GM18861 (cell line): ENCODE measurements around the gene ANKRD28.
"Not testable (repeated sequence)": the region's sequence is repeated elsewhere in the genome, so short reads cannot be mapped to it uniquely, and the experiment has no call there.

Experiments
- ATAC-seq: cut with Tn5 transposase; IDR thresholded peaks from one replicate; pipeline ENCODE4 v1.9.1; 2021; ENCODE audit not compliant: unreplicated experiment

The ANKRD28 gene

DNA sequence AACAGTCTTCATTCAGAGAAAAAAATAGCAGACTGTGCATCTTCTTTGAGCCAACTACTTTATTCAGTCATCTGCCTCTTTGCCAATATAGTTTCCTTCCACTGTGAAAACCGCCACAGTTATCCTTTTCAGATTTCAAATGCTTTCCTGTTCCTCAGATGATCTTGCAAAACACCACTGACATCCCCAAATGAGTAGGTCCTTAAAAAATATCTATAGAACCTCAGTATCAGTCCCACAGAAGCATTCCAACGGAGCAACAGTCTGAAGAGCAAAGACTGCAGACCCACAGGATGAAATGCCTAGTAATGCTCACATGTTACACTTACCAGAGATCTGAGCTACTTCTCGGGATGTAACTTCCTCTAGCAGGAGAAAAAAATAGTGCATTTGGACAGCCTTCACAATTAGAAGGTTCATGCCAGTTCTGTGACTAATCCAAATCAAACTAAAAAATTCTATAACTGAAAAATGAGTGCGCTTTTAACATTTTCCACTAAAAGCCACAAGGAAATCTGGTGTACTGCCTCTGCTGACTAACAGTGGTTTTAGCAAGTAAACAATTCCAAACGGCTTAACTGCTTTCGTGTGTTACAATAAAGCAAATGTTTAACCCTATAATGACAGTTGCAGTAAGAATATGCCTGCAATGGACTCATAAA, at the start of gene ANKRD28:
Gene ANKRD28, minus strand, starts transcription at position 338 of the 662 bp plus-strand sequence. CDS start 1,458 bp downstream, outside the sequence.
- ATAC-seq: peak; percentile 26

DNA sequence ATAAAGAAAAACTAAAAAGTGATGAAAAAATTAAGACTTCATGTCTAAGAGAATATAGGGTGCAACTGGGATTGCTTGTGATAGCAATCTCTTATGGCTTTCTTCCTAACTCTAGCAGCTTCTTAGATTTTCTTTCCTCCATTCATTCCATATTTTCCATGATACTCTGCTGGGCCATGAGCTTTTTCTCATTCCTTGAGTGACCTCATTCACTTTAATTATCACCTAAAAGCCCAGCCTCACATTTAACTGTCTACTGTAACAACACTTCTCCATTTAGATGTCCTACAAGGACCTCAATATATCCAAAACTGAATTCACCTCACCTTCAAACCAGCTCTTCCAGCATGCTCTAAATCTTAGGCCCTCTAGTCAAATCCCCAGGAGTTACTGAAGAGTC, 49.5 kb upstream of the ANKRD28 start:
- ATAC-seq: no peak

DNA sequence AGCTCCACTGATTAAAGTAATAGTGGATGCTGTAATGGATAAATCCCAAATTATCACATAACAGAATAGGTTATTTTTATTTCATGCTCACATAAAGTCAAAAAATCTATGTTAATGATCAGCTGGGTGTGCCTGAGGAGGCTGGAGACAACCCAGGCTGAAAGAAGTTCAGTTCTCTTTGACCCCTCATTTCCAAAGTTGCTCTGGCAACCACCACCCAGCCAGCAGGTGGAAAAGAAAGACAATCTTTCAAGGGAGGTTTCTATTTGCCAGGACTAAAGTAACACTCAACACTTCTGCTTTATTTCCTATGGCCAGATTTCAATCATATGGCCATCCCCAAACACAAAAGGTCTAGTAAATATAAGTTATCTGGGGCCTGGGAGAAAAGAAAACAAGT, 48.8 kb upstream of the ANKRD28 start:
- no peak for ATAC-seq

DNA sequence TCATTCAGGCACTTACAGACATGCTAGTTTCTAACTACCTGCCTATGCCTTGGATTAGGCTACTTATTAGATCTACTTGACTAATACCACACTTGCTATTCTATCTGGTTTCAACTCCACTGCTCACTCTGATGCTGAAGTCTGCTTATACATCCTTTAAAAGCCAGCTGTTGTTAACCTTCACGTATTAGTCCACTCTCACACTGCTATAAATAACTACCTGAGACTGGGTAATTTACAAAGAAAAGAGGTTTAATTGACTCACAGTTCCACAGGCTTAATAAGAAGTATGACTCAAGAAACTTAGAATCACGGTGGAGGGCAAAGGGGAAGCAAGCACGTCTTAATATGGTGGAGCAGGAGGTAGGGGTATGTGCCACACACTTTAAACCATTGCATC, 47.7 kb upstream of the ANKRD28 start:
- ATAC-seq: peak; percentile 63

DNA sequence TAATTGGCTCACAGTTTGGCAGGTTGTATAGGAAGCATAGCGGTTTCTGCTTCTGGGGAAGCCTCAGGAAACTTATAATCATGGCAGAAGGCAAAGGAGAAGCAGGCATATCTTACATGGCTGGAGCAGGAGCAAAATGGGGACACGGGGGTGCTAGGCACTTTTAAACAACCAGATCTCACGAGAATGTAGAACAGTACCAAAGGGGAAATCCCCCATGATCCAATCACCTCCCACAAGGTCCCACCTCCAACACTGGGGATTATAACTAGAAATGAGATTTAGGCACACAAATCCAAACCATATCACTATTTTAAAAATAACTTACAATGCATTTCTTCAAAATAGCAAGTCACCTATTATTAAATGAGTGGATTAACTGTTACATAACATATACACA, 47.1 kb upstream of the ANKRD28 start:
- ATAC-seq: no peak

DNA sequence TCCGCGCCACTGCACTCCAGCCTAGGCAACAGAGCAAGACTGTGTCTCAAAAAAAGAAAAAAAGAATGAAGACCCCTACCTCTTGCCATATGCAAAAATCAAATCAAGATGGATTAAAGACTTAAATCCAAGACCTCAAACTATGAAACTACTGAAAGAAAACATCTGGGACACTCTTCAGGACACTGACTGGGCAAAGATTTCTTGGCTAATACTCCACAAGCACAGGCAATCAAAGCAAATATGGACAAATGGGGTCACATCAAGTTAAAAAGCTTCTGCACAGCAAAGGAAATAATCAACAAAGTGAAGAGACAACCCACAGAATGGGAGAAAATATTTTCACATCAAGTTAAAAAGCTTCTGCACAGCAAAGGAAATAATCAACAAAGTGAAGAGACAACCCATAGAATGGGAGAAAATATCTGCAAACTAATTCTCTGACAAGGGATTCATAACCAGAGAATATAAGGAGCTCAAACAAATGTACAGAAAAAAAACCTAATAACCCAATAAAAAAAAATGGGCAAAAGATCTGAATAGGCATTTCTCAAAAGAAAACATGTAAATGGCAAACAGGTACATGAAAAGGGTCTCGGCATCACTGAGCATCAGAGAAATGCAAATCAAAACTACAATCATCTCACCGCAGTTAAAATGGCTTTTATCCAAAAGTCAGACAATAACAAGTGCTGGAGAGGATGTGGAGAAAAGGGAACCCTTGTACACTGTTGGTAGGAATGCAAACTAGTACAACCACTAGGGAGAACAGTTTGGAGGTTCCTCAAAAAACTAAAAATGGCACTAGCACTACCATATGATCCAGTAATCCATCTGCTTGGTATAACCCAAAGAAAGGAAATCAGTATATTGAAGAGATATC, 43.6 kb upstream of the ANKRD28 start:
- not testable (repeated sequence) for ATAC-seq

DNA sequence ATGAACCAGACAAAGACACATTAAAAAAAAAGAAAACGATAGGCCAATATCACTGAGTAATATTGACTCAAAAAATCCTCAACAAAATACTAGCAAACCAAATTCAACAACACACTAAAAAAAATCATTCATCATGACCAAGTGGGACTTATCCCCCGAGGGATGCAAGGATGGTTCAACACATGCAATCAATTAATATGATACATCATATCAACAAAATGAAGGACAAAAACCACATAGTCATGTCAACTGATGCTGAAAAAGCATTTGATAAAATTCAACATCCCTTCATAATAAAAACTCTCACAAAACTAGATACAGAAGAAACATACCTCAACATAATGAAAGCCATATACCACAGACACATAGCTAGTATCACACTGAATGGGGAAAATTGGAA, 41.8 kb upstream of the ANKRD28 start:
- no peak for ATAC-seq

DNA sequence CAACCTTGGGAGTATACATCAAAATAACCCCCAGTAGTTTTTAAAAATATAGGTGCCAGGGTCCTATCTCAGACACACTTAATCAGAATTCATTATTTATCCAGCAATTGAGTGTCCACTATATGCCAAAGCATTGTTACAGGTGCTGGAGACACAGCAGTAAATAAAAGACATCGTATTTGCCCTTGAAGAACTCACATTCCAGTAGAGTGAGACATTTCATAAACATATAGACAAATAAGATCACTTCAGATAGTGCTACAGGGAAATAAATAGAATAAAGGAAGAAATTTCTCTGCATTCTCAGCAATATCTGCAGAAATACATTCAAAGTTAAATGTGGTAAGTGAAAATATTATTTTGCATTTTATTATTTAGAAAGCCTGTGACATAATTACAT, 34.1 kb upstream of the ANKRD28 start:
- ATAC-seq: no peak

DNA sequence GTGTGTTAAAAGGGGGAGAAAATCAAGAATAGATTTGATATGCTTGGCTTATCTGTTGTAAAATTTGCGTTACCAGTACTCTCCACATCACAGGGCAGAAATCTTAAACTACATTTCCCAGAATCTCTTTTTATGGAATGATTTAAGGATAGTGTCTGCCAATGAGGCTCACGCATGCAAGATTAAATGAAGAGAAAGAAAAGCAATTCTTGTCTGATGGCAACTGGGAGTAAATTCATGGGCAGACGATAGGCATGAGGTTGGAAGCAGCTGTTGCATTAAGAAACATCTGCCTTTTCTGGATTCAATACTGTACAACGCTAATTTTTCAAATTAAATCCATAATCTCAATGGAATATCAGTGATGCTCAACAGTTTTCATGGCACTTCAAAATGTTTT, 27.2 kb upstream of the ANKRD28 start:
- ATAC-seq: no peak

DNA sequence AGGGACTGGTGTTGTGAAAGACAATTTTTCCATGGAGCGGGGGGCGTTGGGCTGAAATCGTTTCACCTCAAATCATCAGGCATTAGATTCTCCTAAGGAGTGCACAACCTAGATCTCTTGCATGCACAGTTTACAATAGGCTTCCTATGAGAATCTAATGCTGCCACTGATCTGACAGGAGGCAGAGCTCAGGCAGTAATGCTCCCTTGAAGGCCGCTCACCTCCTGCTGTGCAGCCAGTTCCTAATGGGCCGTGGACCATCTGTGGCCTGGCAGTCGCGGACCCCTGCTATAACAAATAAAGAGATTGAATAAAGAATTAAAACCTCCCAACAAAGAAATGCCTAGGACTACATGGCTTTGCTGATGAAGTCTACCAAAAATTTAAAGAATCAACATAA, 25.3 kb upstream of the ANKRD28 start:
- ATAC-seq: no peak

DNA sequence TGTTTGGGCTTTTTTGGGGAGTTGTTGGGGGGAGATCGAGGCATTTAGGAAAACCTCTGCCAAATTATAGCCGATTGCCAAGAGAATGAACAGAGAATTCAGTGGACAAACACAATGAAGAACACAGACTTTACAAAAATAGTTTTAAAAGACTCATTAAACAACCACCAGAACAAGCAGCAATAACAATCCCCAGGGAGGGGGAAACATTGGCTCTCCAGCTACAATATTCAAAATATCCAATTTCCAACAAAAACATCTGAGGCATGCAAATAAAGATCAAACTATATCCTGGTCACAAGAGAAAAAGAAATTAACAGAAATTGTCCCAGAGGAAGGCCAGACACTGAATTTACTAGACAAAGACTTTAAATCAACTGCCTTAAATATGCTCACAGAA, 24.5 kb upstream of the ANKRD28 start:
- no peak for ATAC-seq

DNA sequence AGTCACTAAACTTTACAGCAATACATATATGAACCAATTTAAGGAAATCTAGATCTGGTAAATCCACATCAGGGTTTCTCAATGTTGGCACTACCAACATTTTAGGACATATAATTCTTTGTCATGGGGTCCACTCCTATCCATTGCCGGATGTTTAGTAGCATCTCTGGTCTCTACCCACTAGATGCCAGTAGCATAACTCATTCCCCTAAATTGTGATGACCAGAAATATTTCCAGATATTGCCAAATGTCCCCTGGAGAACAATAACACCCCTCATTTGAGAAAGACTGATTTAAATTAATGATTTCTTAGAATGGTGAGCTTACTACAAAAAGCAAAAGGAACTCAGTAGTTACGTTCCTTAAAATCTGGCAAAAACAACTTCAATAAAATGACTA, 23.1 kb upstream of the ANKRD28 start:
- no peak for ATAC-seq

DNA sequence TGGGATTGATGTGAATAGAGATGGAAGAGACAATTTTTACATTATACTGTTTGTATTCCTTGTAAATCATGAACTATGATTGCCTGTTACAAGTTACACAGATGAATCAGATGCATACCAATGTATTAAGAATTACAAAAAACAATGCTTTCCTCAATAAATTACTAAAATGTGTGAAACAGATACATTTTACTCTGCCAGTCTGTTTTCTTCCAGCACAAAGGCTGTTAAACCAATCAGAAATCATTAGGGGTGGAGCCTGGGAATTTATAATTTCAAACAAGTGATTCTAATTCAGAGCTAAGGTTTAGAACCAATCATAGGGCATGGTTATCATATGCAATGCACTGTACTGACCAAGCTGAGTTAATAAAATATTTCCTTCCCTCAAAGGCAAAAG, 21.8 kb upstream of the ANKRD28 start:
- ATAC-seq: no peak

DNA sequence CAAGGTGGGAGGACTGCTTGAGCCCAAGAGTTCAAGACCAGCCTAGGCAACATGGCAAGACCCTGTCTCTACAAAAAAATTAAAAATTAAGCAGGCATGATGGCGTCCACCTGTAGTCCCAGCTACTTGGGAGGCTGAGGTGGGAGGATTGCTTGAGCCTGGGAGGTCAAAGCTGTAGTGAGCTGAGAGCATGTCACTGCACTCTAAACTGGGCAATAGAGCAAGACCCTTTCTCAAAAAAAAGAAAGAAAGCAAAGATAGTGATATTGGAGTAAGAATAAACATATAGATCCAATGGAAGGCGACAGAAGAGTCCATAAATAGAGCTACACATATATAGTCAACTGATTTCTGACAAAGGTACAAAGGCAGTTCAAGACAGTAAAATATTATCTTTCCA, 21.3 kb upstream of the ANKRD28 start:
- no peak for ATAC-seq

DNA sequence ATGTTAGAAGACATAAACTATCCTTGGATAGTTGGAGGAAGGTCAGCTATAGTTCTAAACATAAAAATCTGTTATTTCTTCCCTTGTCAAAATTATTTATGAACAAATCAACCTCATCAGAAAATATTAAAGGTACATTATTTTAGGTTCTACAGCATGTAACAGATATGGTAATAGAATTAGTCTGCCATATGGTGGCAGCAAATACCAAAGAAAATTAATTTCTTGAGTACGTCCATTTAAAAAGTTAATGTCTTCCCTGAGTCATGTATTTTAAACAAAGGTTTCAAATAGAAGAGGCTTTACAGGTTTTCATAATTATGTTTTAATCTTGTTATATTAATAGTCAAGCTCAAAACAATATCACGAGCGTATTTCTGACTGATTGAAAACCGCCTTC, 17.9 kb upstream of the ANKRD28 start:
- ATAC-seq: peak; percentile 35

DNA sequence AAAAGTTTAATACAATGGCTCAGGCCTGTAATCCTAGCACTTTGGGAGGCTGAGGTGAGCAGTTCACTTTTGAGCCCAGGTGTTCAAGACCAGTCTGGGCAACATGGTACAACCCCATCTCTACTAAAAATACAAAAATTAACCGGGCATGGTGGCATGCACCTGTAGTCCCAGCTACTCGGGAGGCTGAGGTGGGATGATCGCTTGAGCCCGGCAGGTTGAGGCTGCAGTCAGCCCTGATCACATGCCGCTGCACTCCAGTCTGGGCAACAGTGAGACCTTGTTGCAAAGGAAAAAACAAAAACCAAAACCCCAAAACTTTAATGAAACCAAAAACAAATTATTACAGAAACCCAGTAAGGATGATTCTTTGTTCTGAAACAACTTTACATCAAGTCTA, 15.3 kb upstream of the ANKRD28 start:
- not testable (repeated sequence) for ATAC-seq

DNA sequence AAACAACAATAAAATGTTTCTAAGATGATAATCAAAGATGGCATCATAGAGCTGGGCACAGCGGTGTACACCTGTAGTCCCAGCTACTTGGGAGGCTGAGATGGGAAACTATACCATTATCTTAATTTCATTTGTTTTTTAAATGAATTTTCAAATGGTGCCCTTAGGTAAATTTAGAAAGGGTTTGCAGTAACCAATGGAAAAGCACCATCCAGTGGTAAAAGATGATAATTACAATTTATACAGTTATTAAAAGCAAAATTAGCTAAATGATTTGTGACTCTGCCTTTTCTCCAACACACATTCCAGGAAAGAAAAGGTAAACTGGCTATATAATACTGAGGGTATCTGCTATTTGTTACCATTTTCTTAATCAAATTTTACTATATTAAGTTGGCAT, 14.4 kb upstream of the ANKRD28 start:
- no peak for ATAC-seq

DNA sequence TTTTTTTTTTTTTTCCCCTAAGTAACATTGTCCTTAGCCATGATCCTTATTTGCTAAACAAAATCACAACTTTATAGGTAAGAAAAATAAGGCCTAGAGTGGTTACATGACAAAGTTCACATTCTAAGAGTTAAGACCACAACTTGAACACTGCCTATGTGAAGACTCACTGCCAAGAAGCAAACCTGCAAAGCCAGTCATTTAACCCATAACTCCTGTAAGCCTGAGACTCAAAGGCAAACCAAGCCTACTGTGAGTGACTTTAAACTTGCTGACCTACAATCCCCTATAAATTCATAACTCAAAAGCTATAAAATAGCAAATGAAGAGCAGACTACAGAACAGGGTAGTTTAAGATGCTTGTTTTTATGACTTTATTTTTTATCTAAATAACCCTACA, 12.9 kb upstream of the ANKRD28 start:
- ATAC-seq: no peak

DNA sequence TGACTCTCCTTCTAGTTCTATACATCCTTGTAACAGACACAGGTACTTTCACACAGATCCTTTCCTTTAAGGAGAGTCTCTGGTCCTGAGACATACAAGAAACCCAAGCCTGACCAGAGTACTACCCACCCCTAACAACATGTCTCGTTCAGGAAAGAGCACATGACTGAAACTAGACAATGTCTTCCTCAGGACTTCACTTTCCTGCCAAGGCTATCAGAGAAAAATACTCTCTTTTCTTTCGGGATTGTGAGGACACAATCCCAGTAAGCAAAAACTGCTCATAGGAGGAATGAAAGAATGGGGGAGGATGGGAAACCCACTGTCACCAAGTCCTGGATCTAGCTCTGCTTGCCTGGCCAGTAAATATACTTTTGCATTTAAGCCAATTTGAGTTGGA, 11.5 kb upstream of the ANKRD28 start:
- ATAC-seq: no peak

DNA sequence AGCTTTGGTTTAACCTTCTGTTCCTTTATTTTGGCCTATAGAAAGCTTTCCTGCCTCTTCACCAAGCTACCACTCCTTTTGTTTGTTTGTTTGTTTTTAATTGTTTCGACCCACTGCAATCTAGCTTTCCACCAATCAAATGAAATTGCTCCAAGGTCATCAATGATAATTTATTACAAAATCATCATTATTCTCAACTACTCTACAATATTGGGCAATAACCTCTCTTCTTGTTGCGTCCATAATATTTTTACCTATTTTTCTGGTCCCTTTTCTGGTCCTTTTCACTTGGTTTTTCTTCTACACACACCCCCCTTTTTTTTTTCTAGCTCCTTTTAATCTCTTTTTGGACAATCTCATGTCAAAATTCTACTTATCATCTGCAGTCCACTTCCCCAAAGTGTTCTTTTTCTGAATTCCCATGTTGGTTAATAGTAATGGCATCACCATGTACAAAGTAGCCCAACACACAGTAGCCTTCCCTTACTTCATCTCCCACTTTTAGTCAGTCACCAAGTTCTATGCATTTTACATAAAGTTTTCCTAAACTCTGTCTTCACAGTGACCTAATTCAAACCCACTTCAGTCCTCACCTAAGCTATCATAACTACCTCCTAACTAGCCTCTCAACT, 11.0 kb upstream of the ANKRD28 start:
- ATAC-seq: no peak

DNA sequence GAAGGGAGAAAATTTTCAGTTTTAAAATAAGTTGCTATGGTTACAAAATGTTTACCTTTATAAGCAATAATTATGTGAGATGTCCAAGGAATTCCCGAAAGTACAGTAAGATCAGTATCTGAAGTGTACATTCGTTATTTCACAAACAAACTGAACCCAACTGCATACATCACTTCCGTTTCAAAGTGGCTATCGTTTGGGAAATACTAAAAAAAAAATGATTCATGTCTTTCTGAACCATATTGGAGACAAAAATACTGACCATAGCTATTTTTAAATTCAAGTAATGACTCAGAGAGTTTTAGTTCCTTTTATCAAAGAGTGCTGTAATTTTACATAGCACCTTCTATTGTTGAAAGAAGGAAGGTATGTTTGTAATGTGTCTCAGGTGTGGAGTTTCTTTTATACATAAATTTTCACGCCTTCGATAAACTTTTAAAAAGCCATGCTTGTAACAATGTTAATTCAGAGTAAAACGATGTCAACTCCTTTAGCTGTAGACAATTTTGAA, 8.0 kb upstream of the ANKRD28 start:
- ATAC-seq: peak; percentile 78
